Adrenal gland (tissue), 5 donors: ENCODE measurements around the gene MACO1.

Experiments
- POLR2A ChIP-seq, 2 donors: fragments of 450-650 bp; IDR thresholded peaks; one replicate each; pipeline ENCODE4 v1.6.1; 2017; ENCODE audit warnings: antibody characterized with exemption in 2 of 2, mild to moderate bottlenecking in 2 of 2, moderate library complexity in 1 of 2
- TF ChIP-seq, protein P1 (sequence below), 6 experiments: fragments of 450-650 bp in 4 of 6; fragments of 200-600 bp in 2 of 6; sonication (generic) in 1 of 6; IDR thresholded peaks; 1 replicate in 5 of 6; 2 replicates in 1 of 6; pipeline versions ENCODE4 v1.5.1 to v1.8.0; 2016 to 2021; ENCODE audit warnings: antibody characterized with exemption in 6 of 6, mild to moderate bottlenecking in 2 of 6, moderate library complexity in 1 of 6
- donor health status: DM: no; HTN: no; CAD: no.

DNA sequence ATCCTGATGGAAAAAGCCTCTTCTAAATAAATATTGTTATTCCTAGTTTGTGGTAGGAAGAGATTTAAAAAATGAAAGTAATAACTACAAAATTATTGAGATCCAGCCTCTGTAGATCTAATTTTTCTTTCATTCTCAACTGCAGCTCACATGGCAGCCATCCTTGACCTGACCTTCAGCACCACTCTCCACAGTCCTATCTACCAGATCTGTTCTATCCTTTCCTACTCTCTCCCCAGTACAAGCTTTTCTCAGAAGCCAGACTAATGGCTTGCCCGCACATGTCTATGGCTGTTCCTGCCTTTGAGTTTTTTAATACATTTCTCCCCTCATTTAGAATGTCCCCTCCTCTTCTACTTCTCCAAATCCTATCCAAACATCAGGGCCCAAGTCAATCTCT is 51.5 kb downstream of the MACO1 start:
- TF ChIP-seq, protein P1, sequence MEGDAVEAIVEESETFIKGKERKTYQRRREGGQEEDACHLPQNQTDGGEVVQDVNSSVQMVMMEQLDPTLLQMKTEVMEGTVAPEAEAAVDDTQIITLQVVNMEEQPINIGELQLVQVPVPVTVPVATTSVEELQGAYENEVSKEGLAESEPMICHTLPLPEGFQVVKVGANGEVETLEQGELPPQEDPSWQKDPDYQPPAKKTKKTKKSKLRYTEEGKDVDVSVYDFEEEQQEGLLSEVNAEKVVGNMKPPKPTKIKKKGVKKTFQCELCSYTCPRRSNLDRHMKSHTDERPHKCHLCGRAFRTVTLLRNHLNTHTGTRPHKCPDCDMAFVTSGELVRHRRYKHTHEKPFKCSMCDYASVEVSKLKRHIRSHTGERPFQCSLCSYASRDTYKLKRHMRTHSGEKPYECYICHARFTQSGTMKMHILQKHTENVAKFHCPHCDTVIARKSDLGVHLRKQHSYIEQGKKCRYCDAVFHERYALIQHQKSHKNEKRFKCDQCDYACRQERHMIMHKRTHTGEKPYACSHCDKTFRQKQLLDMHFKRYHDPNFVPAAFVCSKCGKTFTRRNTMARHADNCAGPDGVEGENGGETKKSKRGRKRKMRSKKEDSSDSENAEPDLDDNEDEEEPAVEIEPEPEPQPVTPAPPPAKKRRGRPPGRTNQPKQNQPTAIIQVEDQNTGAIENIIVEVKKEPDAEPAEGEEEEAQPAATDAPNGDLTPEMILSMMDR (IDR thresholded peaks at IDR 0.05) = no peak
- TF ChIP-seq POLR2A (IDR thresholded peaks at IDR 0.05) = no peak
